ENCODE data around the gene ATP4A.

DNA sequence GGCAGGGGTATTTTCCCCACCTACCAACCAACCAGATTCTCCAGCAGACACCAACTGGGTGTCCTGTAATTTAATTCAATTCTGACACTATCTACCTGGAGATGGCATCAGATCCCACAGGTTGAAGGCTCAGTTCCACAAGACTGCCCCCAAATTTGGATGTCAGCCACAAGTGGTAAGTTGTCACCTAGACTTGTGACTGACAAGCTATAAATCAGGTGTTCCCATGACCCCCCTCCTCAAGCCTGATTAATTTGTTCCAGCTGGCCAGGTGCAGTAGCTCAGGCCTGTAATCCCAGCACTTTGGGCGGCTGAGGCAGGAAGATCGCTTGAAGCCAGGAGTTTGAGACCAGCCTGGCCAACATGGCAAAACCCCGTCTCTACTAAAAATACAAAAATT is 38.5 kb upstream of the ATP4A start:
- no peak for TF ChIP-seq SPI1 (IDR thresholded peaks at IDR 0.05; ENCODE audit: low read depth, low read length)
- TF ChIP-seq POLR2AphosphoS5 (IDR thresholded peaks at IDR 0.05; ENCODE audit: low read depth, low read length) = no peak
- no peak for TF ChIP-seq POLR2A (IDR thresholded peaks at IDR 0.05; ENCODE audit: low read depth, low read length)
- no peak for TF ChIP-seq TAF1 (IDR thresholded peaks at IDR 0.05; ENCODE audit: low read depth, low read length)
- TF ChIP-seq PAX5 (IDR thresholded peaks at IDR 0.05; ENCODE audit: insufficient read depth, low read length, severe bottlenecking) = no peak
- no peak for TF ChIP-seq POU2F2 (IDR thresholded peaks at IDR 0.05; ENCODE audit: low read depth, low read length)
